Thoracic aorta (tissue), 2 donors: Measurements from ENCODE around the gene WHRN. TPM values are rescaled to one million over a fixed set of nuclear protein-coding genes. Genes with fewer than 3 reads are reported as not detected.

Source experiments
- ATAC-seq: fragments of 150-250 bp; one replicate; pipeline ENCODE4 v1.8.0; 2017; ENCODE audit warnings: low read depth; ENCODE audit not compliant: insufficient number of reproducible peaks, low FRiP score
- DNase-seq: peaks from one replicate; pipeline ENCODE4 v3.0.0-alpha.2; 2020; ENCODE audit warnings: low spot score
- H3K27ac ChIP-seq, 2 donors: fragments of 200-600 bp; sonication (generic); 1 replicate in 1 of 2; 2 replicates in 1 of 2; pipeline ENCODE4 v1.5.1; 2016; ENCODE audit warnings: mild to moderate bottlenecking in 2 of 2, moderate library complexity in 2 of 2
- H3K27me3 ChIP-seq: fragments of 200-600 bp; sonication (generic); replicated peaks from 2 replicates; pipeline ENCODE4 v1.6.0; 2016; ENCODE audit warnings: mild to moderate bottlenecking; ENCODE audit not compliant: insufficient read depth
- H3K36me3 ChIP-seq: fragments of 200-600 bp; sonication (generic); one replicate; pipeline ENCODE4 v1.5.1; 2016
- H3K4me1 ChIP-seq, 2 donors: fragments of 200-600 bp; sonication (generic); 1 replicate in 1 of 2; 2 replicates in 1 of 2; pipeline versions ENCODE4 v1.5.1 to v1.6.0; 2016; ENCODE audit warnings: low read depth in 2 of 2, mild to moderate bottlenecking in 1 of 2; ENCODE audit not compliant: control insufficient read depth in 1 of 2
- H3K4me3 ChIP-seq: fragments of 200-600 bp; sonication (generic); 2 replicates; pipeline ENCODE4 v1.5.1; 2016; ENCODE audit warnings: mild to moderate bottlenecking
- H3K9me3 ChIP-seq: fragments of 200-600 bp; sonication (generic); 2 replicates; pipeline ENCODE4 v1.5.1; 2016
- total RNA-seq, 2 donors: library from RNA; depleted of rRNA; stranded (reverse); fragments of >200 nt; gene quantifications; one replicate each; pipeline versions ENCODE4 v1.1.0 to v1.2.3, GENCODE V29; 2016
- TF ChIP-seq, protein P1 (sequence below): fragments of 200-600 bp; sonication (generic); IDR thresholded peaks from one replicate; pipeline ENCODE4 v1.5.1; 2019; ENCODE audit warnings: antibody characterized with exemption

WHRN gene
- total RNA-seq, 2 donors from 2014 or later, result 4.1 to 5.1 TPM

DNA sequence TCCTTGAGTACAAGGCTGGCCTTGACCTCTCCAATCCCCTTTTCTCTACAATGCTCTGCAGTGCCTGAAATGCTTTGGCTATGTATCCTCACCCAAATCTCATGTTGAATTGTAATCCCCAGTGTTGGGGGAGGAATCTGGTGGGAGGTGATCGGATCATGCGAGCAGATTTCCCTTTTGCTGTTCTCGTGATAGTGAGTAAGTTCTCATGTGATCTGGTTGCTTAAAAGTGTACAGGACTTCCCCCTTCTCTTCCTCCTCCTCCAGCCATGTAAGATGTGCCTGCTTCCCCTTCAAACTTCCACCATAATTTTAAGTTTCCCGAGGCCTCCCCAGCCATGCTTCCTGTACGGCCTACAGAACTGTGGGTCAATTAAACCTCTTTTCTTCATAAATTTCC is 89.0 kb downstream of the WHRN start:
- H3K27ac ChIP-seq, result no peak overlapping the region
- peaks cover 0 to 10% of the 10 kb centered on the region in 2 donors for H3K4me1 ChIP-seq
- no peaks in the 10 kb centered on the region for H3K27me3 ChIP-seq
- no peaks in the 10 kb centered on the region for H3K9me3 ChIP-seq
- DNase-seq, result no peak
- H3K36me3 ChIP-seq, result no peaks in the 10 kb centered on the region
- H3K4me3 ChIP-seq, result no peak overlapping the region
- no peak for ATAC-seq
- TF ChIP-seq, protein P1, sequence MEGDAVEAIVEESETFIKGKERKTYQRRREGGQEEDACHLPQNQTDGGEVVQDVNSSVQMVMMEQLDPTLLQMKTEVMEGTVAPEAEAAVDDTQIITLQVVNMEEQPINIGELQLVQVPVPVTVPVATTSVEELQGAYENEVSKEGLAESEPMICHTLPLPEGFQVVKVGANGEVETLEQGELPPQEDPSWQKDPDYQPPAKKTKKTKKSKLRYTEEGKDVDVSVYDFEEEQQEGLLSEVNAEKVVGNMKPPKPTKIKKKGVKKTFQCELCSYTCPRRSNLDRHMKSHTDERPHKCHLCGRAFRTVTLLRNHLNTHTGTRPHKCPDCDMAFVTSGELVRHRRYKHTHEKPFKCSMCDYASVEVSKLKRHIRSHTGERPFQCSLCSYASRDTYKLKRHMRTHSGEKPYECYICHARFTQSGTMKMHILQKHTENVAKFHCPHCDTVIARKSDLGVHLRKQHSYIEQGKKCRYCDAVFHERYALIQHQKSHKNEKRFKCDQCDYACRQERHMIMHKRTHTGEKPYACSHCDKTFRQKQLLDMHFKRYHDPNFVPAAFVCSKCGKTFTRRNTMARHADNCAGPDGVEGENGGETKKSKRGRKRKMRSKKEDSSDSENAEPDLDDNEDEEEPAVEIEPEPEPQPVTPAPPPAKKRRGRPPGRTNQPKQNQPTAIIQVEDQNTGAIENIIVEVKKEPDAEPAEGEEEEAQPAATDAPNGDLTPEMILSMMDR, result no peak

DNA sequence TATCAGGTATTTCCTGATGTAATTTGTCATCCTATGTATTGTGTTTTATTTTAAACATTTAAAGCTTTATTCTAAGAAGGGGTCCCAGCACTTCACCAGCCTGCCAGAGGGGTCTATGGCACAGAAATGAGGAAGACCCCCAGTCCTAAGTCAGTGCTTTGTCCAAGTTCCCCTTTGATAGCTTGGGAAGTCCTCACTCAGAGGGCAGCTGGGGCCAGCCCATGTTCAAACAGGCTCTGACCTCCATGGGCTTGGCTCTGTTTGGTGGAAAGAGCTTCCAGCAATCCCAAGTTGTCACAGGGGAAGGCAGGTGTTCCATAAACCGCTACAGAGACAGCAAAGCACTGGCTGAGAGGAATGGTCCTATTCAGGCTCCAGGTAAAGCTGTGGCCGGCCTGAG is 90.9 kb downstream of the WHRN start:
- ATAC-seq (no peak), DNase-seq (no peak)
- H3K27me3 ChIP-seq, result no peaks in the 10 kb centered on the region
- H3K36me3 ChIP-seq, result no peaks in the 10 kb centered on the region
- peak overlapping the region in 1 of 2 donors; percentile 16 for H3K27ac ChIP-seq
- TF ChIP-seq, protein P1, result no peak
- peaks cover 0 to 10% of the 10 kb centered on the region in 2 donors for H3K4me1 ChIP-seq
- H3K9me3 ChIP-seq, result no peaks in the 10 kb centered on the region
- no peak overlapping the region for H3K4me3 ChIP-seq

DNA sequence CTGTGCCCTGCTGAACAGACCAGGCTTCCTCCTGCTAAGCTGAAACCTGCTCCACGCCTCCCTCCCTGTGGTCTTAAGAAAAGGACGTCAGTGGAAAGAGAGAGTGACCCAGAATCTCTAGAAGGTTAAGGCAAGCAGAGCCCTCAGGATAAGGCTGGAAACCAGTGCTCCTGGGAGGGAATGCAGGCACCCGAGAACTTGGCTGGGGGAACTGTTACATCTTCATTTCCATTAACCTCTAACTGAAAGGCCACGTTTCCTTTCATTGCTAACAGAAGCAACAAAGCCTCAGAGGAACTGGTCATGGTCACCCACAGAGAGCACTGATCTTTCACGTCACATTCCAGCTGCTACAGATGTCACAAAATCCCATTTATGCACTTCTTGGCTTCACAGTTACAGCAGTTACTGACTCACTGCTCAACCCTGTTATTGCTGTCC is 91.4 kb downstream of the WHRN start:
- TF ChIP-seq, protein P1, result no peak
- peak overlapping the region in 1 of 2 donors; percentile 16 for H3K27ac ChIP-seq
- peaks cover 0 to 10% of the 10 kb centered on the region in 2 donors for H3K4me1 ChIP-seq
- no peaks in the 10 kb centered on the region for H3K9me3 ChIP-seq
- H3K27me3 ChIP-seq, result no peaks in the 10 kb centered on the region
- no peak for DNase-seq
- no peak for ATAC-seq
- no peak overlapping the region for H3K4me3 ChIP-seq
- H3K36me3 ChIP-seq, result no peaks in the 10 kb centered on the region

- H3K4me1 ChIP-seq, result peaks cover 0 to 10% of the 10 kb centered on the region in 2 donors
- no peak for DNase-seq
- no peak overlapping the region for H3K27ac ChIP-seq
- H3K27me3 ChIP-seq, result no peaks in the 10 kb centered on the region
- H3K9me3 ChIP-seq, result no peaks in the 10 kb centered on the region
- TF ChIP-seq, protein P1, result no peak
- no peak for ATAC-seq
- H3K4me3 ChIP-seq, result no peak overlapping the region
- no peaks in the 10 kb centered on the region for H3K36me3 ChIP-seq
Measured at GRCh38 chr9:114412048-114412683, 93.1 kb downstream of the WHRN start.

- no peak overlapping the region for H3K4me3 ChIP-seq
- ATAC-seq, result no peak
- H3K27me3 ChIP-seq, result no peaks in the 10 kb centered on the region
- no peaks in the 10 kb centered on the region for H3K36me3 ChIP-seq
- no peak for DNase-seq
- TF ChIP-seq, protein P1, result no peak
- H3K4me1 ChIP-seq, result peaks cover 0 to 10% of the 10 kb centered on the region in 2 donors
- no peaks in the 10 kb centered on the region for H3K9me3 ChIP-seq
- H3K27ac ChIP-seq, result no peak overlapping the region
Measured at GRCh38 chr9:114411452-114411851, 93.8 kb downstream of the WHRN start.
